ENCODE results near the gene KREMEN1.
"Not testable (repeated sequence)": the region's sequence is repeated elsewhere in the genome, so short reads cannot be mapped to it uniquely, and the experiment has no call there.

DNA sequence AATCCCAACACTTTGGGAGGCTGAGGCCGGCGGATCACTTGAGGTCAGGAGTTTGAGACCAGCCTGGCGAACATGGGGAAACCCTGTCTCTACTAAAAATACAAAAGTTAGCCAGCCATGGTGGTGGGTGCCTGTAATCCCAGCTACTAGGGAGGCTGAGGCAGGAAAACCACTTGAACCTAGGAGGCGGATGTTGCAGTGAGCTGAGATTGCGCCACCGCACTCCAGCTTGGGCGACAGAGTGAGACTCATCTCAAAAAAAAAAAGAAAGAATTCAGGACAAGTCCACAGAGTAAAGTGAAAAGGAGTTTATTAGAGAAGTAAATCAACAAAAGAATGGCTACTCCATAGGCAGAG is 10.7 kb downstream of the KREMEN1 start:
- TF ChIP-seq POLR2A (IDR thresholded peaks at IDR 0.05) = not testable (repeated sequence)
- TF ChIP-seq, protein P1, sequence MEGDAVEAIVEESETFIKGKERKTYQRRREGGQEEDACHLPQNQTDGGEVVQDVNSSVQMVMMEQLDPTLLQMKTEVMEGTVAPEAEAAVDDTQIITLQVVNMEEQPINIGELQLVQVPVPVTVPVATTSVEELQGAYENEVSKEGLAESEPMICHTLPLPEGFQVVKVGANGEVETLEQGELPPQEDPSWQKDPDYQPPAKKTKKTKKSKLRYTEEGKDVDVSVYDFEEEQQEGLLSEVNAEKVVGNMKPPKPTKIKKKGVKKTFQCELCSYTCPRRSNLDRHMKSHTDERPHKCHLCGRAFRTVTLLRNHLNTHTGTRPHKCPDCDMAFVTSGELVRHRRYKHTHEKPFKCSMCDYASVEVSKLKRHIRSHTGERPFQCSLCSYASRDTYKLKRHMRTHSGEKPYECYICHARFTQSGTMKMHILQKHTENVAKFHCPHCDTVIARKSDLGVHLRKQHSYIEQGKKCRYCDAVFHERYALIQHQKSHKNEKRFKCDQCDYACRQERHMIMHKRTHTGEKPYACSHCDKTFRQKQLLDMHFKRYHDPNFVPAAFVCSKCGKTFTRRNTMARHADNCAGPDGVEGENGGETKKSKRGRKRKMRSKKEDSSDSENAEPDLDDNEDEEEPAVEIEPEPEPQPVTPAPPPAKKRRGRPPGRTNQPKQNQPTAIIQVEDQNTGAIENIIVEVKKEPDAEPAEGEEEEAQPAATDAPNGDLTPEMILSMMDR (IDR thresholded peaks at IDR 0.05) = not testable (repeated sequence)
